Measurements from ENCODE around the gene C22orf23. TPM values are rescaled to one million over a fixed set of nuclear protein-coding genes. Genes with fewer than 3 reads are reported as not detected.

C22orf23 gene
- total RNA-seq (under 1 TPM in 7 of 9 donors, not detected in 2; 0.16 to 0.80 (median 0.44) TPM), polyA plus RNA-seq (under 1 TPM; 0.37 to 0.65 TPM)
- long read RNA-seq, donor 1, partial matches to known transcripts = 0 of 4 reads
- long read RNA-seq, donor 1, other reads (novel, unspliced or antisense) = 4 of 4 reads
- long read RNA-seq, donor 2, partial matches to known transcripts = 0 of 6 reads
- long read RNA-seq, donor 2, other reads (novel, unspliced or antisense) = 6 of 6 reads
- long read RNA-seq, donor 3, partial matches to known transcripts = 0 of 3 reads
- long read RNA-seq, donor 3, other reads (novel, unspliced or antisense) = 3 of 3 reads

GRCh38 chr22:37953437-37954179 is at the start of gene C22orf23, which contains the start of gene POLR2F:
Gene C22orf23, minus strand, starts transcription at chr22:37953601. Its CDS starts 452 bp downstream, at chr22:37953149.
Gene POLR2F, plus strand, starts transcription at chr22:37953699. Its CDS starts 89 bp downstream, at chr22:37953788.
- H3K27ac ChIP-seq = peak within 1 kb of the TSS in 11 of 12 donors; percentile 19 to 85 (median 80)
- H3K9me3 ChIP-seq = no peaks in the 10 kb centered on the region
- H3K4me3 ChIP-seq = peak within 1 kb of the TSS; percentile 74 to 99 (median 94)
- intact Hi-C loops (cut with DNase I) = no loop called here
- 0 to 1% (median 1%) methylated on average over 22 to 52 of the region's 52 CpGs for WGBS, 4 donors
- H3K27me3 ChIP-seq = peaks cover 0 to 6% (median 0%) of the 10 kb centered on the region in 9 donors
- H3K36me3 ChIP-seq = peaks cover 0 to 27% (median 21%) of the 10 kb centered on the region in 9 donors
- DNase-seq (peak; percentile 94 to 99 (median 97)), ATAC-seq (peak; percentile 97 to 99 (median 98))
- peaks cover 4 to 25% (median 15%) of the 10 kb centered on the region in 12 donors for H3K4me1 ChIP-seq
- TF ChIP-seq CTCF (IDR thresholded peaks at IDR 0.05) (no peak), POLR2A (IDR thresholded peaks at IDR 0.05) (peak in 1 of 2 donors; percentile 85)

GRCh38 chr22:37999640-38000272 is 46.4 kb upstream of the C22orf23 start:
- peak overlapping the region in 2 of 12 donors; percentile 28 to 57 for H3K27ac ChIP-seq

GRCh38 chr22:37999236-37999635 is 45.8 kb upstream of the C22orf23 start:
- H3K27me3 ChIP-seq = no peaks in the 10 kb centered on the region
- no peaks in the 10 kb centered on the region for H3K9me3 ChIP-seq
- peak overlapping the region in 2 of 12 donors; percentile 28 to 57 for H3K27ac ChIP-seq
- no peaks in the 10 kb centered on the region for H3K36me3 ChIP-seq
- WGBS, 4 donors = 77 to 93% (median 80%) methylated on average over 1 to 10 of the region's 10 CpGs
- ATAC-seq (no peak), DNase-seq (no peak)
- no peak for TF ChIP-seq POLR2A (IDR thresholded peaks at IDR 0.05)
- no peak for TF ChIP-seq CTCF (IDR thresholded peaks at IDR 0.05)
- intact Hi-C loops (cut with DNase I) = no loop called here
- no peak overlapping the region for H3K4me3 ChIP-seq
- peaks cover 0 to 8% (median 0%) of the 10 kb centered on the region in 12 donors for H3K4me1 ChIP-seq

More at GRCh38 chr22:37999640-38000272, 46.4 kb upstream of the C22orf23 start:
- no peaks in the 10 kb centered on the region for H3K36me3 ChIP-seq
- H3K9me3 ChIP-seq = no peaks in the 10 kb centered on the region
- H3K4me3 ChIP-seq = no peak overlapping the region
- TF ChIP-seq POLR2A (IDR thresholded peaks at IDR 0.05) = no peak
- no peak for TF ChIP-seq CTCF (IDR thresholded peaks at IDR 0.05)
- intact Hi-C loops (cut with DNase I) = no loop called here
- 69 to 85% (median 82%) methylated on average over 6 to 16 of the region's 16 CpGs for WGBS, 4 donors
- peak in 3 of 4 donors; percentile 15 to 28 (median 23) for ATAC-seq
- H3K4me1 ChIP-seq = peaks cover 0 to 8% (median 0%) of the 10 kb centered on the region in 12 donors
- DNase-seq = no peak
- no peaks in the 10 kb centered on the region for H3K27me3 ChIP-seq

Measured in heart left ventricle (tissue), 16 donors.